NCI-H2081 treated with DMSO at 0.1 percent for 48 hours (cell line): Measurements from ENCODE around the gene OCSTAMP.

Experiments used
- DNase-seq: peaks from one replicate; lab custom pipeline; 2025; lab: John Stamatoyannopoulos, UW

OCSTAMP gene

DNA sequence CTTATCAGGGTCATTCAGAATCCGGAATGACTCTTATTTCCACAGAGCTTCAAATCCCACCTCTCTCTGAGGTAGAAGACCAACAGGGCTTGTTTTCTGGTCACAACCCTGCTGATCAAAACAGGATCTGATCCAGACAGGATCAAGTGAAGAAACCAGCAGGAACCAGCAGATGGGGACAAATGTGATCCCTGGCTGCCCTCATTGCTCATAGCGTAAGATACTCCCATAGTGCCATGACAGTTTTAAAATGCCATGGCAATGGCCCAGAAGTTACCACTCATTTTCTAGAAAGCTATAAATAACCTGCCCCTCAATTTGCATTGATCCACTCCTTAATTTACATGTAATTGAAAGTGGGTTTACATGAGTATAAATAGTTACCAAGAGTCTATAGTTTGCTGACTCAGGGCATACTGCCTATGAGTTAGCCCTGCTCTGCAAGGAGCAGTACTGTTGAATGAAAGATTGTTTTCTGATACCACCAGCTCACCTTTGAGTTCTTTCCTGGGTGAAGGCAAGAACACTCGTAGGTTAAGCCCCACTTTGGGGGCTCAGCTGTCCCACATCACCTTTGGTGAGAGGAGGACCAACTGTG lies 30.9 kb downstream of the OCSTAMP start:
- no peak for DNase-seq

DNA sequence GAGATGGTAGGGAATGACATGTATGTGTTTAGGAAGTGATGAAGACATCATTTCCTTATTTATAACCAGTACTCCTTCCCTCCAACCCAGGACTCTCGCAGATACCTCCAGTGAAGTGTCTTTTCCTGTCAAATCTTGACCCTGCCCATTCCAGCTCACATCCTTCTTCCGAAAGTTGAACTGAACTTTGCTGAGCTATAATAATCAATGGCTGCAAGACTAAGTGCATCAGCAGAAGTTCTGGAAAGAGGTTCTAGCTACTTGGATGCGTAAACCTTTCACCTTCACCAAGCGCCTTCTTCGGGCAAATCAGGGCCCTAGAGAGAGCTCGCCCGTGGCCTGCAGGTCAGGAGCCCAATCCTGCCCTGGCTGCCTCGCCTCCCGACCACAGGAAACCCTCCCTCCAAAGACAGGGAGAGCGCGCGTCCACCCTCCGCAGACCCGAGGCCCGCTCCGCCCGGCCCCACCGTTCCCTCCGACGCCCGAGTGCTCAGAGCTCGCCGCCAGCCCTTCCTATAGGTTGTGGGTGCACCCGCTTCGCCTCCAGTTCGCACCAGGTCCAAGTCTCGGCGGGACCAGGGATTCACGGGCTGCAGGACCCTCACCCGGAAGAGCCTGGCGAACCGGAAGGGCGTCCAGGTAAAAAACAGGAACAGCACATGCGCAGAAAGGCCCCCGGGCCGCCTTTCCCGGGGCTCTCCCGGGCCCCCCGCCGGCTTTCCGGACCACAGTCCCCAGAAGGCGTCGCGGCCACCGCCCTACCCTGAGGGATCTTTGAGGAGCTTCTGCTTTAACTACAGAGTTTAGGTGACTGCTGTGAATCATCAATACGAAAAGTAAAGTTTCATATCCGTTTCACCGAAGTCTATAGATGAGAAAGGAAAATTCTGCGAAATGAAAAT lies 37.3 kb downstream of the OCSTAMP start, which contains the start of gene ZNF334:
TSS of gene ZNF334 (minus strand) at position 617 of the 902 bp plus-strand sequence. CDS start 1,457 bp downstream, outside the sequence.
- DNase-seq = peak; percentile 58

DNA sequence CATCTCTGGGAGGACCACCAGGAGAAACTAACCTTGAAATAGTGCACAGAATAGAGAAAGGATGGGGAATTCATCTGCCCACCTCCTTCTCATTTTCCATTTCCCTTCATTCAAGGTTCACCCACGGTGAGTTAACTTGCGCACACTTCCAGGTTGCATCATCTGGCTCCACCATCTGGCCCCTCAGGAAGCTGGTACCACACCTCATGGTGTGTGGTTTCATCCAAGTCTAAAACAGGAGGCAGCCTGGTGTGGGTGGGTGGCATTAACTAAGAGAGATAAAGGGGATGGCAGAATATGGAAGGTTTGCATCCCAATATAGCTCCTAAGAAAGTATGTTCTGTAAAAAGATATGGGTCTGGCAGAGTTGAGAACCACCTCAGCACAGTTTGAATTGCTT lies 40.9 kb downstream of the OCSTAMP start:
- no peak for DNase-seq

DNA sequence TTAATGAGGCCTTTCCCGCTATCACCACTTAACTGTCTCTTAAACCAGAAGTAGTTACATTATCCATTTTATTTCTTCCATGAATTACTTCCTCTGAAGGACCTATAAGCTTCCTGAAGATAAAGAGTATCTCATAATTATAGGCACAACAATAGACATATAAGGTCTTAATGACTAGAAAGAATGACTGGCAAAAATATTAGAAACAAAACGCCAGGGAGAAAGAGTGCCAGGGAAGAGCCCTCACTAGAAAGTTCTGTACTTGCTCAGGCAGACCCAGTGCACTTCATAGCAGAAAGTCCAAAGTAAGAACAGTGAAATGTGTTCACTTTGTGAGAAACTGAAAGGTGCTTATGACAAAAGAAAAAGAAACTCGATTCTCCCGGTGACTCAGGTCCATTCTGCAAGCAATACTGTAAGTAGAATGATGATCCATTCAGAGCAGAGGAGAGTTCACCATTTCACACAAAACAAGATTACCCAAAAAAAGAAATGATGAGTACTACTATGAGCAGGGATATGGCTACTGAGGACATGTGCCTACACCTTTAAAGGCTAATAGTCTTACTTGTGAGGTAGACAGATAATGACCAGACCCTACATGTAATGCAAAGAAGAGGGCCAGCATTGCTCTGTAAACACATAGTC lies 42.6 kb downstream of the OCSTAMP start:
- DNase-seq = no peak

DNA sequence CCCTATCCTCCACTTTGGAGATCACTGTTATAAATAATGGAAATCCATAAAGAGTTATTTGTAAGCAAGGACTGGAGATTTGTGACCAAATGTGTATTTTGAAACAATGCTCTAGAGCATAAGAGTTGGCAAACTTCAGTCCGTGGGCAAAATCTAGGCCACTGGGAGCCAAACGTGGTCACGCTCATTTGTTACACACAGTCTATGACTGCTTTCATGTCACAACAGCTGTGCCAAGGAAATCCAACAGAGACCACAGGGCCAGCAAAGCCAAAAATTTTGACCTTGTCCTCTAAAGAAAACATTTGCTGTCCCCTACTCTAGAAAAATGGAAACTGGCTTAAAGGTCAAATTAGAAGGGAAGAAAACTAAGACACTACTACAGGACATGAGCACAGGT lies 44.9 kb downstream of the OCSTAMP start:
- no peak for DNase-seq

DNA sequence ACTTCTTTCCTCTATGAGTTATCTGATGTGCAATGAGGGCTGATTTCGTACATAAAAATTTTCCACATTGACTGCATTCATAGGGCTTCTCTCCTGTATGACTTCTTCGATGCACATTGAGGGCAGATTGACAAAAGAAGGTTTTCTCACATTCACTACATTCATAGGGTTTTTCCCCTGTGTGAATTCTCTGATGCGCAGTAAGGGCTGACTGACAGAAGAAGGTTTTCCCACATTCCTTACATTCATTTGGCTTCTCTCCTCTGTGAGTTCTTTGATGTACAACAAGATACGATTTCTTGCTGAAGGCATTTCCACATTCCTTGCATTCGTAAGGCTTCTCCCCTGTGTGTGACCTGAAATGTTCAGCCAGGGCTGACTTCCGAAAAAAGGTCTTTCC lies 48.5 kb downstream of the OCSTAMP start:
- DNase-seq = no peak

DNA sequence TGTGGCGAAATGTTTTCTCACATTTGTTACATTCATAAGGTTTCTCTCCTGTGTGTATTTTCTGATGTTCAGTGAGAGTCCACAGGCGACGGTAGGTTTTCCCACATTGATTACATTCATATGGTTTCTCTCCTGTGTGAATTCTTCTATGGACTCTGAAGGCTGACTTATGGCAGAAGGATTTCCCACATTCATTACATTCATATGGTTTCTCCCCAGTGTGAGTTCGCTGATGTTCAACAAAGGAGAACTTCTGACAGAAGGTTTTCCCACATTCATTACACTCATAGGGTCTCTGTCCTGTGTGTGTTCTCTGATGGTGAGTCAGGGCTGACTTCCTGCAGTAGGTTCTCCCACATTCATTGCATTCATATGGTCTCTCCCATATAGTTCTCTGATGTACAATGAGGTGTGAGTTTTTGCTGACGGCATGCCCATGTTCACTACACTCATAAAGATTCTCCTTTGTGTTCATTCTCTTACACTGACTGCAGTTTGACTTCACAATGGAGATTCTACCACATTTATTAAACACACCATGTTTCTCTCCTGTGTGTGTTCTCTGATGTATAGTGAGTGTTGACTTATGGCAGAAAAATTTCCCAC lies 49.0 kb downstream of the OCSTAMP start:
- DNase-seq = no peak

DNA sequence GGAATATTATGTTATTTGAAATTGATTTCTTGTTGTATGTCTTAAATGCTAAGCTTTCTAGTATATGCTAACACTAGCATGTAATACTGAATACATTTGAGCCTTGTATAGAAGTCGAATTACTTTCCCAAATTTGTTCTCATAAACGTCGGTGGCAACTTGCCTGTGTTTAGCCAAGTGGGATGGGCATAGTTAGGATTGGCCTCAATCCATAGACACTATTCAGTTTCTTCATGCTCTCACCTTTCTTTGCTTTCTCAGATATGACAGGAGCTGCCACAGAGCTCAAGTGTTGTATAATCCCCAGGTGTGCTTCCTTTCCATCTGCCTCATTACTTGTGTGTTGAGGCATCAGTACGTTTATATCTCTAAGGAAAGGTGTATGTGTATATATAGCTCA lies 56.4 kb downstream of the OCSTAMP start:
- no peak for DNase-seq

DNA sequence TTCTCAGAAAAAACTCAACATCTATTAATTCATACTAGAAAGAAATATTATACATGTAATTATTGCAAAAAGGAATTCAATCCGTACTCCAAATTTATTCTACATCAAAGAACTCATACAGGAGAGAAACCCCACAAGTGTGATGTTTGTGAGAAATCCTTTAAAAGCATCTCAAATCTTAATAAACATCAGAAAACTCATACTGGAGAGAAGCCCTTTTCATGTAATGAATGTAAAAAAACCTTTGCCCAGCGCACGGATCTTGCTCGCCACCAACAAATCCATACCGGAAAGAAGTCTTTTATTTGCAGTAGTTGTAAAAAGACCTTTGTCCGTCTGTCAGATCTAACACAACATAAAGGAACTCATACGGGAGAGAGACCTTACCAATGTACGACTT lies 59.1 kb downstream of the OCSTAMP start:
- DNase-seq = no peak
